Activated naive CD8-positive, alpha-beta T cell treated with anti-CD3 and anti-CD28 coated beads, Interleukin-2, amount 50 U/mL, for 16 hours (primary cell): ENCODE data around the gene RBM12.
A peak's percentile ranks its signal among the peaks of the same experiment; 100 is the strongest.

ENCODE experiments used
- DNase-seq: peaks from one replicate; pipeline ENCODE4 v3.0.0-alpha.2; 2020; ENCODE audit warnings: low read depth, low spot score

Gene RBM12

GRCh38 chr20:35600993-35601973, 63.4 kb downstream of the RBM12 start:
- peak; percentile 42 for DNase-seq

- DNase-seq: no peak
Observed at GRCh38 chr20:35600176-35600992, 64.3 kb downstream of the RBM12 start.

DNA sequence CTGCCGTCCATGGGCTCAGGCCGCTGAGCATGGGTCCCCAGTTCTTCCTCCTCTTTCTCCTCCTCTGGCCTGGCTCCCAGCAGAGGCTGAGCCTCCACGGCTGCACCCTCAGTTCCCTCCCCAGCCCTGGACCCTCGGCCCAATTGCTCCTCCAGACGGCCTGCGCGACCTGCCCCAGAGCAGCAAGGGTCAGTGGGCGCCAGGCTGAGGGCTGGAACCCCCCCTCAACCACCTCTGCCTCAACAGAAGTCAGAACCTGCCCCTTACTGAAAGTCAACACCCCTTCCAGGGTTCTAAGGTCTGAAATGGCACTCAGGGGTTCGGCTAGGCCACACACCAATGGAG, 65.0 kb downstream of the RBM12 start:
- DNase-seq: no peak
